Measurements from ENCODE around the gene LIPC. TPM values are rescaled to one million over a fixed set of nuclear protein-coding genes. Genes with fewer than 3 reads are reported as not detected.

The LIPC gene
- polyA plus RNA-seq, 3 donors, result 0.37 TPM; not detected in 2

GRCh38 chr15:58484791-58485600 is 53.2 kb downstream of the LIPC start:
- peaks cover 33% of the 10 kb centered on the region for H3K4me1 Mint-ChIP-seq
- Histone ChIP-seq H3K9me3 (replicated peaks in 1 of 2; ENCODE audit: control insufficient read depth in 1 of 2, insufficient read depth in 1 of 2, low read length in 2 of 2) (peaks cover 7 to 16% of the 10 kb centered on the region in 2 donors), H3K36me3 (replicated peaks in 1 of 2; ENCODE audit: control insufficient read depth in 1 of 2, insufficient read depth in 2 of 2, low read length in 2 of 2) (no peaks in the 10 kb centered on the region), H3K27me3 (ENCODE audit: control insufficient read depth in 2 of 2, insufficient read depth in 2 of 2, low read length in 2 of 2) (no peaks in the 10 kb centered on the region), H3K4me1 (ENCODE audit: control insufficient read depth in 1 of 2, insufficient read depth in 2 of 2, low read length in 2 of 2) (peaks cover 24 to 27% of the 10 kb centered on the region in 2 donors), H3K4me3 (replicated peaks in 1 of 3; ENCODE audit: low read depth in 2 of 3, low read length in 3 of 3) (peak overlapping the region in 1 of 3 experiments; percentile 27), H2AFZ (ENCODE audit: insufficient read depth, low read depth, low read length, poor library complexity, severe bottlenecking) (no peak overlapping the region), H4K20me1 (ENCODE audit: insufficient read depth, low read length) (no peaks in the 10 kb centered on the region), H3K79me2 (ENCODE audit: insufficient read depth, low read length) (no peaks in the 10 kb centered on the region), H3K9ac (ENCODE audit: insufficient read depth, low read length, poor library complexity, severe bottlenecking) (no peak overlapping the region), H3K4me2 (replicated peaks; ENCODE audit: extremely low read depth, low read length, poor library complexity, severe bottlenecking) (peak overlapping the region; percentile 49), H3K27ac (ENCODE audit: low read depth in 1 of 2, low read length in 2 of 2) (peak overlapping the region; percentile 20 to 65)
- peak overlapping the region in 1 of 2 donors; percentile 73 for H3K4me3 Mint-ChIP-seq
- H3K27ac Mint-ChIP-seq, result peak overlapping the region; percentile 60 to 88 (median 79)
- H3K36me3 Mint-ChIP-seq, result peaks cover 0 to 2% of the 10 kb centered on the region in 2 donors
- intact Hi-C loops (cut with micrococcal nuclease), result no loop called here
- 83% methylated on average over 9 of the region's 13 CpGs for WGBS (ENCODE audit: insufficient coverage)
- H3K9me3 Mint-ChIP-seq, result peaks cover 5 to 16% (median 8%) of the 10 kb centered on the region in 7 donors
- peaks cover 0 to 2% (median 0%) of the 10 kb centered on the region in 3 donors for H3K27me3 Mint-ChIP-seq (ENCODE audit: low read depth in 3 of 3)
- DNase-seq, result peak; percentile 55 to 64 (median 56)
- TF ChIP-seq CTCF (IDR thresholded peaks at IDR 0.05), result no peak

GRCh38 chr15:58486062-58486461 is 54.3 kb downstream of the LIPC start:
- H3K27me3 Mint-ChIP-seq (ENCODE audit: low read depth in 3 of 3), result peaks cover 0 to 2% (median 0%) of the 10 kb centered on the region in 3 donors
- H3K4me1 Mint-ChIP-seq, result peaks cover 44% of the 10 kb centered on the region
- peak overlapping the region in 1 of 2 donors; percentile 65 for H3K27ac ChIP-seq (ENCODE audit: low read depth in 1 of 2, low read length in 2 of 2)
- peaks cover 0 to 2% of the 10 kb centered on the region in 2 donors for H3K36me3 Mint-ChIP-seq
- H3K4me1 ChIP-seq (ENCODE audit: control insufficient read depth in 1 of 2, insufficient read depth in 2 of 2, low read length in 2 of 2), result peaks cover 32 to 37% of the 10 kb centered on the region in 2 donors
- H3K79me2 ChIP-seq (ENCODE audit: insufficient read depth, low read length), result no peaks in the 10 kb centered on the region
- 100% methylated on average over 1 of the region's 2 CpGs for WGBS (ENCODE audit: insufficient coverage)
- H3K36me3 ChIP-seq (replicated peaks in 1 of 2; ENCODE audit: control insufficient read depth in 1 of 2, insufficient read depth in 2 of 2, low read length in 2 of 2), result no peaks in the 10 kb centered on the region
- peak overlapping the region in 1 of 7 donors; percentile 31 for H3K27ac Mint-ChIP-seq
- no peak overlapping the region for H2AFZ ChIP-seq (ENCODE audit: insufficient read depth, low read depth, low read length, poor library complexity, severe bottlenecking)
- peaks cover 7 to 17% of the 10 kb centered on the region in 2 donors for H3K9me3 ChIP-seq (replicated peaks in 1 of 2; ENCODE audit: control insufficient read depth in 1 of 2, insufficient read depth in 1 of 2, low read length in 2 of 2)
- peaks cover 6 to 17% (median 9%) of the 10 kb centered on the region in 7 donors for H3K9me3 Mint-ChIP-seq
- H3K27me3 ChIP-seq (ENCODE audit: control insufficient read depth in 2 of 2, insufficient read depth in 2 of 2, low read length in 2 of 2), result no peaks in the 10 kb centered on the region
- DNase-seq, result no peak
- no peak overlapping the region for H3K9ac ChIP-seq (ENCODE audit: insufficient read depth, low read length, poor library complexity, severe bottlenecking)
- no peak overlapping the region for H3K4me2 ChIP-seq (replicated peaks; ENCODE audit: extremely low read depth, low read length, poor library complexity, severe bottlenecking)
- no peaks in the 10 kb centered on the region for H4K20me1 ChIP-seq (ENCODE audit: insufficient read depth, low read length)
- H3K4me3 Mint-ChIP-seq, result no peak overlapping the region
- no peak for TF ChIP-seq CTCF (IDR thresholded peaks at IDR 0.05)
- intact Hi-C loops (cut with micrococcal nuclease), result no loop called here
- no peak overlapping the region for H3K4me3 ChIP-seq (replicated peaks in 1 of 3; ENCODE audit: low read depth in 2 of 3, low read length in 3 of 3)

Data from CD14-positive monocyte (primary cell).